GM12892 (cell line): ENCODE results near the gene RABGAP1.

ENCODE experiments used
- POLR2A ChIP-seq: IDR thresholded peaks from 2 replicates; pipeline ENCODE4 v1.6.1; 2011; ENCODE audit warnings: low read depth, low read length, control low read depth
- TAF1 ChIP-seq: IDR thresholded peaks from 2 replicates; pipeline ENCODE4 v1.6.1; 2011; ENCODE audit warnings: low read depth, mild to moderate bottlenecking, control low read depth, low read length, borderline replicate concordance

DNA sequence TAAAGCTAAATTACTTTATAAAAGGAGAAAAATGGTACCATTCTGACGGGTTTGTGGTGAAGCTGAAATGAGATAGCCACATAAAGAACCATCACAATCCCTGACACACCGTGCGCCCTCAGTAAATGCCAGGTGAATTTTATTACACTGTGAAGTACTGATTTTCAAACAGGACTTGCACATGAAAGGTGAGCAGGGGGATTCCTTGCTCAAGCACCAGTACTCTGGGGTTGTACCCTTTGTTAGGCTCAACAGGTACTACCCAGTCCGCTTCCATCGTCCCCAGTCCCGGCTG, 419 bp upstream of the RABGAP1 start:
- TF ChIP-seq POLR2A (no peak), TAF1 (no peak)
